ENCODE results near the gene COPE.

- TF ChIP-seq CTCF (optimal IDR thresholded peaks at IDR 0.05 in 1 of 3, IDR thresholded peaks at IDR 0.05 in 1 of 3, conservative IDR thresholded peaks at IDR 0.05 in 1 of 3; ENCODE audit: extremely low read depth in 1 of 3, insufficient read depth in 2 of 3, low read length in 3 of 3), result no peak
- no peak for TF ChIP-seq EZH2 (IDR thresholded peaks at IDR 0.05; ENCODE audit: low read length)
These were observed 20.0 kb upstream of the COPE start for GRCh38 chr19:18939163-18939562.
